WTC11 (cell line): Measurements from ENCODE around the gene APOBEC3C. TPM values are rescaled to one million over a fixed set of nuclear protein-coding genes. Genes with fewer than 3 reads are reported as not detected.

Experiments used
- ATAC-seq: fragments of 200-7000 bp; cut with Tn5 transposase; 2 replicates; pipeline ENCODE4 v1.10.0; 2021; ENCODE audit warnings: mild to moderate bottlenecking, moderate library complexity
- CTCF ChIA-PET: fragments of 300-600 bp; sonication (Branson Sonifier 250); formaldehyde crosslinking; loops from one replicate; lab custom pipeline; 2021; ENCODE audit warnings: antibody characterized with exemption; lab: Charles Lee
- POLR2A ChIA-PET: fragments of 350-600 bp; sonication (Branson Sonifier 250); formaldehyde crosslinking; loops from one replicate; lab custom pipeline; 2021; ENCODE audit warnings: antibody characterized with exemption; lab: Charles Lee
- DNase-seq: peaks from one replicate; pipeline ENCODE4 v3.0.0; 2021; ENCODE audit warnings: low spot score
- H3K27ac Mint-ChIP-seq: 2 replicates; pipeline ENCODE4 v1.8.0; 2021; ENCODE audit warnings: mixed read lengths
- H3K27me3 Mint-ChIP-seq: 2 replicates; pipeline ENCODE4 v1.8.0; 2021; ENCODE audit warnings: low read depth, mild to moderate bottlenecking, moderate library complexity, mixed read lengths
- H3K36me3 Mint-ChIP-seq: 2 replicates; pipeline ENCODE4 v1.8.0; 2021; ENCODE audit warnings: mixed read lengths
- H3K4me1 Mint-ChIP-seq: 2 replicates; pipeline ENCODE4 v1.8.0; 2022; ENCODE audit warnings: mixed read lengths
- H3K4me3 Mint-ChIP-seq: 2 replicates; pipeline ENCODE4 v1.8.0; 2021; ENCODE audit warnings: mild to moderate bottlenecking, moderate library complexity, mixed read lengths
- H3K9me3 Mint-ChIP-seq: 2 replicates; pipeline ENCODE4 v1.8.0; 2021; ENCODE audit warnings: mixed read lengths
- CREM ChIP-seq: sonication (generic); formaldehyde crosslinking; IDR thresholded peaks from 2 replicates; pipeline ENCODE4 v1.8.1; 2022; ENCODE audit warnings: mild to moderate bottlenecking, missing genetic modification reagents, moderate library complexity
- EMX1 ChIP-seq: fragments of 250-450 bp; sonication (Bioruptor Pico); IDR thresholded peaks from 2 replicates; pipeline ENCODE4 v1.8.0; 2021; ENCODE audit warnings: mild to moderate bottlenecking
- ESRRA ChIP-seq: sonication (generic); formaldehyde crosslinking; IDR thresholded peaks from 2 replicates; pipeline ENCODE4 v1.8.1; 2022; ENCODE audit warnings: mild to moderate bottlenecking, missing genetic modification reagents, borderline replicate concordance
- JUN ChIP-seq: sonication (generic); formaldehyde crosslinking; IDR thresholded peaks from 2 replicates; pipeline ENCODE4 v1.8.0; 2023; ENCODE audit warnings: mild to moderate bottlenecking, missing genetic modification reagents
- MYBL2 ChIP-seq: sonication (generic); formaldehyde crosslinking; IDR thresholded peaks from 2 replicates; pipeline ENCODE4 v1.8.1; 2023; ENCODE audit warnings: mild to moderate bottlenecking, moderate library complexity, missing genetic modification reagents
- NFATC4 ChIP-seq: fragments of 250-450 bp; sonication (Bioruptor Pico); IDR thresholded peaks from 2 replicates; pipeline ENCODE4 v1.9.0; 2021; ENCODE audit warnings: mild to moderate bottlenecking
- NFYB ChIP-seq: sonication (generic); formaldehyde crosslinking; conservative IDR thresholded peaks from 2 replicates; pipeline ENCODE4 v1.8.0; 2022; ENCODE audit warnings: low read depth, missing genetic modification reagents
- SMAD4 ChIP-seq: sonication (generic); formaldehyde crosslinking; IDR thresholded peaks from 2 replicates; pipeline ENCODE4 v1.8.0; 2022; ENCODE audit warnings: mild to moderate bottlenecking, missing genetic modification reagents
- TEAD1 ChIP-seq: sonication (generic); formaldehyde crosslinking; IDR thresholded peaks from 2 replicates; pipeline ENCODE4 v1.8.0; 2022; ENCODE audit warnings: mild to moderate bottlenecking, missing genetic modification reagents
- TEAD4 ChIP-seq: sonication (generic); formaldehyde crosslinking; IDR thresholded peaks from 2 replicates; pipeline ENCODE4 v1.8.0; 2022; ENCODE audit warnings: mild to moderate bottlenecking, missing genetic modification reagents
- ZNF232 ChIP-seq: sonication (generic); formaldehyde crosslinking; IDR thresholded peaks from 2 replicates; pipeline ENCODE4 v1.8.0; 2022; ENCODE audit warnings: mild to moderate bottlenecking, missing genetic modification reagents
- ZNF671 ChIP-seq: fragments of 250-450 bp; sonication (Bioruptor Pico); IDR thresholded peaks from 2 replicates; pipeline ENCODE4 v1.8.0; 2021; ENCODE audit warnings: mild to moderate bottlenecking
- total RNA-seq: library from RNA; stranded (reverse); gene quantifications from 3 replicates; pipeline ENCODE4 v1.2.3, GENCODE V29; 2021
- TF ChIP-seq, protein P1 (sequence below): sonication (generic); formaldehyde crosslinking; IDR thresholded peaks from 2 replicates; pipeline ENCODE4 v1.8.1; 2022; ENCODE audit warnings: mild to moderate bottlenecking, missing genetic modification reagents, moderate library complexity, borderline replicate concordance
- TF ChIP-seq, protein P2 (sequence below): fragments of 250-450 bp; sonication (Bioruptor Pico); IDR thresholded peaks from 2 replicates; pipeline ENCODE4 v2.1.2; 2022; ENCODE audit warnings: mild to moderate bottlenecking, moderate library complexity
- TF ChIP-seq, protein P3 (sequence below): sonication (generic); formaldehyde crosslinking; IDR thresholded peaks from 2 replicates; pipeline ENCODE4 v1.8.0; 2023; ENCODE audit warnings: missing genetic modification reagents
- TF ChIP-seq, protein P4 (sequence below): fragments of 250-450 bp; sonication (Bioruptor Pico); IDR thresholded peaks from 2 replicates; pipeline ENCODE4 v1.9.0; 2021; ENCODE audit warnings: mild to moderate bottlenecking
- TF ChIP-seq, protein P5 (sequence below): sonication (generic); formaldehyde crosslinking; IDR thresholded peaks from 2 replicates; pipeline ENCODE4 v1.8.0; 2023; ENCODE audit warnings: missing genetic modification reagents, mild to moderate bottlenecking, borderline replicate concordance

Gene APOBEC3C
- total RNA-seq, 1 experiment from 2014 or later: 33.4 TPM

DNA sequence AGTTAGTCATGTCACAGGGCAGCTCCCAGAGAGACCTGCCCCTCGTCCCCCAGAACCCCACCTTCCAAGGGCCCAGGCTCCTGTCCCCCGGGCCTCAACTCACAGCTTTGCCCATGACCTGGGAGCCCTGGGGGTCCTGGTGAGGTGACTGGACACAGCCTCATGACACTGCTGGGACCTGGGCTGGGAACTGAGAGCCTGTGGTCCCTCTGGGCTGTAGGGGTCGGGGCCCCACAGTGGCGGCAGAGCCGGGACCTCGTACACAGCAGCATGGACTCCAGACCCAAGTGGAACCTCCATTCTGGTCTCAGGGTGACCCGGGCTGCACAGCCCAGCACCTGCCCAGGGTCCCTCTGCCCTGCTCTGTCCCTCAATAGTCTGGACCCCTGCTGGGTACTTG, 49.8 kb upstream of the APOBEC3C start (continued):
- TF ChIP-seq, protein P1, sequence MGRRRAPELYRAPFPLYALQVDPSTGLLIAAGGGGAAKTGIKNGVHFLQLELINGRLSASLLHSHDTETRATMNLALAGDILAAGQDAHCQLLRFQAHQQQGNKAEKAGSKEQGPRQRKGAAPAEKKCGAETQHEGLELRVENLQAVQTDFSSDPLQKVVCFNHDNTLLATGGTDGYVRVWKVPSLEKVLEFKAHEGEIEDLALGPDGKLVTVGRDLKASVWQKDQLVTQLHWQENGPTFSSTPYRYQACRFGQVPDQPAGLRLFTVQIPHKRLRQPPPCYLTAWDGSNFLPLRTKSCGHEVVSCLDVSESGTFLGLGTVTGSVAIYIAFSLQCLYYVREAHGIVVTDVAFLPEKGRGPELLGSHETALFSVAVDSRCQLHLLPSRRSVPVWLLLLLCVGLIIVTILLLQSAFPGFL (CRISPR knock-in tag): no peak
- TF ChIP-seq NFATC4 (no peak), EMX1 (CRISPR knock-in tag) (no peak)

DNA sequence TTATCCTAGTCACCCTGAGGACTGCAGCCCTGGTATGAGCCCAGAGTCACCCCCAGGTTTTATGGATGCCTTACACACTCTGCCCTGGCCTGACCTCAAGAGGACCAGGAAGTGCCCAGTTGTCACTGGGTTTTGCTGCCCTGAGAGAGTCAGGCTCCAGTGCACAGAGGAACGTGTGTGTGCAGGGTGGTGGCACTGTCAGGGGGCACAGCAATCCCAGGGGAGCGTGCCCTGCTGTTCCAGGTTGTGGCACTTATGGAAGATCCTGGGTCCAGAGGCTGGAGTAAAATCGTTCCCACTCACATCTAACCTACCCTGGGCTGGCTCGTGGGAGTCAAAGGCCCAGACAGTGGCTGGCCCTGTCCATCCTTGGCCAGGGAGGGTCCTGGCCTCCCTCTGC, 49.1 kb upstream of the APOBEC3C start:
- Mint-ChIP-seq H3K4me3 (no peak overlapping the region), H3K27ac (no peak overlapping the region), H3K27me3 (no peaks in the 10 kb centered on the region; the same call in 1 of the 2 replicates), H3K36me3 (no peaks in the 10 kb centered on the region), H3K9me3 (no peaks in the 10 kb centered on the region), H3K4me1 (peaks cover 5% of the 10 kb centered on the region)
- ChIA-PET POLR2A (no interaction called here), CTCF (no interaction called here)
- ATAC-seq (no peak), DNase-seq (no peak)
- TF ChIP-seq ZNF232 (CRISPR knock-in tag) (no peak), JUN (CRISPR knock-in tag) (no peak), NFYB (CRISPR knock-in tag) (no peak), SMAD4 (no peak), CREM (CRISPR knock-in tag) (no peak), TEAD1 (CRISPR knock-in tag) (no peak), ZNF671 (no peak), MYBL2 (CRISPR knock-in tag) (no peak), TEAD4 (CRISPR knock-in tag) (no peak), ESRRA (CRISPR knock-in tag) (no peak)
- TF ChIP-seq, protein P2, sequence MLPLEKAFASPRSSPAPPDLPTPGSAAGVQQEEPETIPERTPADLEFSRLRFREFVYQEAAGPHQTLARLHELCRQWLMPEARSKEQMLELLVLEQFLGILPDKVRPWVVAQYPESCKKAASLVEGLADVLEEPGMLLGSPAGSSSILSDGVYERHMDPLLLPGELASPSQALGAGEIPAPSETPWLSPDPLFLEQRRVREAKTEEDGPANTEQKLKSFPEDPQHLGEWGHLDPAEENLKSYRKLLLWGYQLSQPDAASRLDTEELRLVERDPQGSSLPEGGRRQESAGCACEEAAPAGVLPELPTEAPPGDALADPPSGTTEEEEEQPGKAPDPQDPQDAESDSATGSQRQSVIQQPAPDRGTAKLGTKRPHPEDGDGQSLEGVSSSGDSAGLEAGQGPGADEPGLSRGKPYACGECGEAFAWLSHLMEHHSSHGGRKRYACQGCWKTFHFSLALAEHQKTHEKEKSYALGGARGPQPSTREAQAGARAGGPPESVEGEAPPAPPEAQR (CRISPR knock-in tag): no peak
- TF ChIP-seq, protein P3, sequence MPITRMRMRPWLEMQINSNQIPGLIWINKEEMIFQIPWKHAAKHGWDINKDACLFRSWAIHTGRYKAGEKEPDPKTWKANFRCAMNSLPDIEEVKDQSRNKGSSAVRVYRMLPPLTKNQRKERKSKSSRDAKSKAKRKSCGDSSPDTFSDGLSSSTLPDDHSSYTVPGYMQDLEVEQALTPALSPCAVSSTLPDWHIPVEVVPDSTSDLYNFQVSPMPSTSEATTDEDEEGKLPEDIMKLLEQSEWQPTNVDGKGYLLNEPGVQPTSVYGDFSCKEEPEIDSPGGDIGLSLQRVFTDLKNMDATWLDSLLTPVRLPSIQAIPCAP (CRISPR knock-in tag): no peak
- TF ChIP-seq, protein P4, sequence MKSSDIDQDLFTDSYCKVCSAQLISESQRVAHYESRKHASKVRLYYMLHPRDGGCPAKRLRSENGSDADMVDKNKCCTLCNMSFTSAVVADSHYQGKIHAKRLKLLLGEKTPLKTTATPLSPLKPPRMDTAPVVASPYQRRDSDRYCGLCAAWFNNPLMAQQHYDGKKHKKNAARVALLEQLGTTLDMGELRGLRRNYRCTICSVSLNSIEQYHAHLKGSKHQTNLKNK: no peak
- TF ChIP-seq, protein P5, sequence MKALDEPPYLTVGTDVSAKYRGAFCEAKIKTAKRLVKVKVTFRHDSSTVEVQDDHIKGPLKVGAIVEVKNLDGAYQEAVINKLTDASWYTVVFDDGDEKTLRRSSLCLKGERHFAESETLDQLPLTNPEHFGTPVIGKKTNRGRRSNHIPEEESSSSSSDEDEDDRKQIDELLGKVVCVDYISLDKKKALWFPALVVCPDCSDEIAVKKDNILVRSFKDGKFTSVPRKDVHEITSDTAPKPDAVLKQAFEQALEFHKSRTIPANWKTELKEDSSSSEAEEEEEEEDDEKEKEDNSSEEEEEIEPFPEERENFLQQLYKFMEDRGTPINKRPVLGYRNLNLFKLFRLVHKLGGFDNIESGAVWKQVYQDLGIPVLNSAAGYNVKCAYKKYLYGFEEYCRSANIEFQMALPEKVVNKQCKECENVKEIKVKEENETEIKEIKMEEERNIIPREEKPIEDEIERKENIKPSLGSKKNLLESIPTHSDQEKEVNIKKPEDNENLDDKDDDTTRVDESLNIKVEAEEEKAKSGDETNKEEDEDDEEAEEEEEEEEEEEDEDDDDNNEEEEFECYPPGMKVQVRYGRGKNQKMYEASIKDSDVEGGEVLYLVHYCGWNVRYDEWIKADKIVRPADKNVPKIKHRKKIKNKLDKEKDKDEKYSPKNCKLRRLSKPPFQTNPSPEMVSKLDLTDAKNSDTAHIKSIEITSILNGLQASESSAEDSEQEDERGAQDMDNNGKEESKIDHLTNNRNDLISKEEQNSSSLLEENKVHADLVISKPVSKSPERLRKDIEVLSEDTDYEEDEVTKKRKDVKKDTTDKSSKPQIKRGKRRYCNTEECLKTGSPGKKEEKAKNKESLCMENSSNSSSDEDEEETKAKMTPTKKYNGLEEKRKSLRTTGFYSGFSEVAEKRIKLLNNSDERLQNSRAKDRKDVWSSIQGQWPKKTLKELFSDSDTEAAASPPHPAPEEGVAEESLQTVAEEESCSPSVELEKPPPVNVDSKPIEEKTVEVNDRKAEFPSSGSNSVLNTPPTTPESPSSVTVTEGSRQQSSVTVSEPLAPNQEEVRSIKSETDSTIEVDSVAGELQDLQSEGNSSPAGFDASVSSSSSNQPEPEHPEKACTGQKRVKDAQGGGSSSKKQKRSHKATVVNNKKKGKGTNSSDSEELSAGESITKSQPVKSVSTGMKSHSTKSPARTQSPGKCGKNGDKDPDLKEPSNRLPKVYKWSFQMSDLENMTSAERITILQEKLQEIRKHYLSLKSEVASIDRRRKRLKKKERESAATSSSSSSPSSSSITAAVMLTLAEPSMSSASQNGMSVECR (CRISPR knock-in tag): no peak
